OCI-LY3 (cell line): ENCODE results near the gene NPAP1.

Experiments
- H2AFZ ChIP-seq: fragments of 200-600, 300-600 bp; shearing (Covaris generic); 2 replicates; pipeline ENCODE4 v1.6.0; 2014; ENCODE audit warnings: antibody characterized with exemption, low read depth, low read length
- H3K27ac ChIP-seq: fragments of 200-600, 300-600 bp; sonication (generic); 2 replicates; pipeline ENCODE4 v1.5.1; 2014; ENCODE audit warnings: mild to moderate bottlenecking, low read length, moderate library complexity, mixed read lengths
- H3K27me3 ChIP-seq: fragments of 200-600, 300-600 bp; sonication (generic); 2 replicates; pipeline ENCODE4 v1.6.1; 2014; ENCODE audit warnings: low read depth, low read length, mixed read lengths
- H3K36me3 ChIP-seq: fragments of 200-600, 300-600 bp; sonication (generic); replicated peaks from 2 replicates; pipeline ENCODE3; 2014; ENCODE audit warnings: low read depth, low read length, mixed read lengths
- H3K4me1 ChIP-seq: fragments of 300-600, 200-600 bp; sonication (generic); 2 replicates; pipeline ENCODE4 v1.6.1; 2014; ENCODE audit warnings: low read length, mixed read lengths
- H3K4me2 ChIP-seq: fragments of 200-600, 300-600 bp; sonication (generic); 2 replicates; pipeline ENCODE4 v1.6.1; 2014; ENCODE audit warnings: low read length, mixed read lengths
- H3K4me3 ChIP-seq: fragments of 300-600, 200-600 bp; sonication (generic); 2 replicates; pipeline ENCODE4 v1.5.1; 2014; ENCODE audit warnings: antibody characterized with exemption, mild to moderate bottlenecking, low read length, moderate library complexity
- H3K79me2 ChIP-seq: fragments of 300-600, 200-600 bp; shearing (Covaris generic); 2 replicates; pipeline ENCODE4 v1.6.1; 2014; ENCODE audit warnings: mild to moderate bottlenecking, low read length, mixed read lengths
- H3K9ac ChIP-seq: fragments of 300-600, 200-600 bp; shearing (Covaris generic); 2 replicates; pipeline ENCODE4 v1.6.0; 2014; ENCODE audit warnings: mild to moderate bottlenecking, low read length, moderate library complexity
- H3K9me3 ChIP-seq: fragments of 200-600, 300-600 bp; shearing (Covaris generic); 2 replicates; pipeline ENCODE4 v1.6.1; 2014; ENCODE audit warnings: low read length, mixed read lengths; ENCODE audit not compliant: insufficient read depth
- H4K20me1 ChIP-seq: fragments of 200-600, 300-600 bp; sonication (generic); 2 replicates; pipeline ENCODE4 v1.6.1; 2016; ENCODE audit warnings: low read length, mixed read lengths; ENCODE audit not compliant: insufficient read depth
- EZH2phosphoT487 ChIP-seq: fragments of 200-600 bp; shearing (Covaris generic); IDR thresholded peaks from 2 replicates; pipeline ENCODE4 v1.6.1; 2018; ENCODE audit warnings: antibody characterized with exemption, mixed run types, low read depth
- TF ChIP-seq, protein P1 (sequence below): fragments of 200-600, 300-600 bp; sonication (generic); IDR thresholded peaks from 2 replicates; pipeline ENCODE4 v1.5.1; 2014; ENCODE audit warnings: antibody characterized with exemption, low read length, low read depth

Gene NPAP1

DNA sequence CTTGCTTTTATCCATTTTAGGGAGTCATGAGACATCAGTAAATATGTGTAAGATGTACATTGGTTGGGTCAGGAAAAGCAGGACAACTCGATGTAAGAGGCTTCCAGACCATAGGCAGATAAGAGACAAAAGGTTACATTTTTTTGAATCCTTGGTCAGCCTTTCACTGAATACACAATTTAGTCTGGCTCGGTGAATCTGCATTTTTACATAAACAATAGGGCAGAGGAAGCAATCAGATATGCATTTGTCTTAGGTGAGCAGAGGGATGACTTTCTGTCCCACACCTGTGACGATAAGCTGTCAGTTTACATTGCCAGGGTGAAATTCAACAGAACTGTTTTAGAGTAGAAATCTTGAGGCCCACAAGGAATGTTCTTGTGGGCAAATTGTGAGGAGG, 20.6 kb downstream of the NPAP1 start:
- TF ChIP-seq EZH2phosphoT487: no peak
- TF ChIP-seq, protein P1, sequence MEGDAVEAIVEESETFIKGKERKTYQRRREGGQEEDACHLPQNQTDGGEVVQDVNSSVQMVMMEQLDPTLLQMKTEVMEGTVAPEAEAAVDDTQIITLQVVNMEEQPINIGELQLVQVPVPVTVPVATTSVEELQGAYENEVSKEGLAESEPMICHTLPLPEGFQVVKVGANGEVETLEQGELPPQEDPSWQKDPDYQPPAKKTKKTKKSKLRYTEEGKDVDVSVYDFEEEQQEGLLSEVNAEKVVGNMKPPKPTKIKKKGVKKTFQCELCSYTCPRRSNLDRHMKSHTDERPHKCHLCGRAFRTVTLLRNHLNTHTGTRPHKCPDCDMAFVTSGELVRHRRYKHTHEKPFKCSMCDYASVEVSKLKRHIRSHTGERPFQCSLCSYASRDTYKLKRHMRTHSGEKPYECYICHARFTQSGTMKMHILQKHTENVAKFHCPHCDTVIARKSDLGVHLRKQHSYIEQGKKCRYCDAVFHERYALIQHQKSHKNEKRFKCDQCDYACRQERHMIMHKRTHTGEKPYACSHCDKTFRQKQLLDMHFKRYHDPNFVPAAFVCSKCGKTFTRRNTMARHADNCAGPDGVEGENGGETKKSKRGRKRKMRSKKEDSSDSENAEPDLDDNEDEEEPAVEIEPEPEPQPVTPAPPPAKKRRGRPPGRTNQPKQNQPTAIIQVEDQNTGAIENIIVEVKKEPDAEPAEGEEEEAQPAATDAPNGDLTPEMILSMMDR: no peak
- H4K20me1 ChIP-seq: no peaks in the 10 kb centered on the region
- H3K4me3 ChIP-seq: no peak overlapping the region
- H3K36me3 ChIP-seq: no peaks in the 10 kb centered on the region
- no peak overlapping the region for H2AFZ ChIP-seq
- H3K9me3 ChIP-seq: no peaks in the 10 kb centered on the region
- no peak overlapping the region for H3K27ac ChIP-seq
- H3K27me3 ChIP-seq: no peaks in the 10 kb centered on the region
- H3K4me2 ChIP-seq: no peak overlapping the region
- no peaks in the 10 kb centered on the region for H3K79me2 ChIP-seq
- H3K4me1 ChIP-seq: no peaks in the 10 kb centered on the region
- no peak overlapping the region for H3K9ac ChIP-seq

DNA sequence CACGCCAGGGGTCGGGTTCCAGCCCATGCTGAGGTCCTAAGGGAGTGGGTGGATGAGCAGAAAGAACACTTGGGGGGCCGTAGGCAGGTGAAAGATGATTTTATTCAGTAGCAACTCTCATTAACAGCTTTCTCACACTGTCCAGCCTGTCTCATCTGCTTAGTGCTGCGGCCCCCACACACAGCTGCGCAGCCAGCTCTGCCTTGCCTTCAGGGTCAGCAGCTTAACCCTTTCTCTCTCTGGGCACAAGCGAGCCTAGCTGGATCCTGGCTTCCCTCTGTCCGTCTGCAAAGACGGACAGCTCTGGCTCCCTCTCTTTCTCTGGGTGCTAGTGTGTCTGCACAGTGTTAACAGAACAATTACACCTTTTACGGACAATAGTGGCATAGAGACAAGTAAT, 21.3 kb downstream of the NPAP1 start:
- Histone ChIP-seq H3K36me3 (no peaks in the 10 kb centered on the region), H3K27ac (no peak overlapping the region), H4K20me1 (no peaks in the 10 kb centered on the region), H3K4me2 (no peak overlapping the region), H3K9ac (no peak overlapping the region), H3K79me2 (no peaks in the 10 kb centered on the region), H3K9me3 (no peaks in the 10 kb centered on the region), H2AFZ (no peak overlapping the region), H3K4me1 (no peaks in the 10 kb centered on the region), H3K4me3 (no peak overlapping the region), H3K27me3 (no peaks in the 10 kb centered on the region)
- TF ChIP-seq, protein P1: no peak
- no peak for TF ChIP-seq EZH2phosphoT487

DNA sequence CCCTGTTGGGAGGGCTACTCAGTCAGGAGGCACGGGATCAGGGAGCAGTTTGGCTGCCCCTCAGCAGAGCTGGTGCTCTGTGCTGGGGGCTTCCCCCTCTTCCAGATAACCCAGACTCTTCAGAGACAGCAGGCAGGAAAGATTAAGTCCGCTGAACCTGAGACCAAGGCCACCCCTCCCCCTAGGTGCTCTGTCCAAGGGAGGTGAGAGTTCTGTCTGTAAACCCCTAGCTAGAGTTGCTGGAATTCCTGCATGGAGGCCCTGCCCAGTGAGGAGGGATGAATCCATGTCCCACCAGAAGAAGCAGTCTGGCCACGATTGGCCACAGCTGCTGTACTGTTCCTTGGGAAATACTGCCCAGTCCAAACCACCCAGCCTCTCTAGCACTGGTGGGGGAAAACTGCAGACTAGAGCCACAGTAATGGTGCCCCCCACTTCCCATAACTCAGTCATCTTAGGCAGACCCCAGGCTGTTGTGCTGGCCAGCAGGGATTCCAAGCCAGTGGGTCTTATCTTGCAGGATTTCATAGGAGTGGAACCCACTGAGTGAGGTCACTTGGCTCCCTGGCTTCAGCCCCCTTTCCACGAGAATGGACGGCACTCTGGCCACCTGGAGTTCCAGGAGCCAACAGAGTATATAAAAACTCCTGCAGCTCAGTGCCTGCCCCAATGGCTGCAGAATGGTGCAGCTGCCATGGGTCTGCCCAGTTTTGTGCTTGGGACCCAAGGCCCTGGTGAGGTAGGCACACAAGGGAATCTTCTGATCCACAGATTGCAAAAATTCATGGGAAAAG, 42.9 kb downstream of the NPAP1 start:
- H3K4me3 ChIP-seq: no peak overlapping the region

DNA sequence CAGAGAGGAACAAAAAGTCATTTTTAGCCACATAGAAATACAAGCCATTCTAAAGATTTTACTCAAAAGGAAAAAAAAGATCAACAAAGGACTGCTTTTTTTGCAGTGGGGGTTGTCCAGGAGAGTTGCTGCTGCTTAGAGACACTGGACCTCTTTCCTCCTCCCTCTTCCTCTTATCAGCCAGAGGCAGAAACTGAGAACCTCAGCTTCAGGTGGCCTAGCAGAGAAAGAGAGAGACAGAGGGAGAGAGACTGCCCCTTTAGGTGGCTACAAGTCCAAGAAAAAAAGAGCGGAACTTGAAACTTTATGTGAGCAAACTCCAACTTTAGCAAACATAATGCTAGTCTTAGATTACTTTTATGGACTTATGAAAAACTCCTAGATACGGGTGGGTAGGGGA, 54.2 kb downstream of the NPAP1 start:
- no peaks in the 10 kb centered on the region for H3K36me3 ChIP-seq
- no peak overlapping the region for H3K27ac ChIP-seq
- no peak overlapping the region for H3K4me3 ChIP-seq
- no peaks in the 10 kb centered on the region for H3K27me3 ChIP-seq
- H3K4me2 ChIP-seq: no peak overlapping the region
- H3K79me2 ChIP-seq: no peaks in the 10 kb centered on the region
- no peaks in the 10 kb centered on the region for H3K4me1 ChIP-seq
- no peaks in the 10 kb centered on the region for H3K9me3 ChIP-seq
- H4K20me1 ChIP-seq: no peaks in the 10 kb centered on the region
- H2AFZ ChIP-seq: no peak overlapping the region
- TF ChIP-seq, protein P1: no peak
- TF ChIP-seq EZH2phosphoT487: no peak
- H3K9ac ChIP-seq: no peak overlapping the region

More for the DNA sequence above, 42.9 kb downstream of the NPAP1 start:
- Histone ChIP-seq H3K9me3 (no peaks in the 10 kb centered on the region), H3K79me2 (no peaks in the 10 kb centered on the region), H4K20me1 (no peaks in the 10 kb centered on the region), H3K27me3 (no peaks in the 10 kb centered on the region), H2AFZ (no peak overlapping the region), H3K9ac (no peak overlapping the region), H3K4me2 (no peak overlapping the region), H3K4me1 (no peaks in the 10 kb centered on the region), H3K36me3 (no peaks in the 10 kb centered on the region), H3K27ac (no peak overlapping the region)
- TF ChIP-seq, protein P1: no peak
- TF ChIP-seq EZH2phosphoT487: no peak
